ENCODE data around the gene ARHGEF12. TPM values are rescaled to one million over a fixed set of nuclear protein-coding genes. Genes with fewer than 3 reads are reported as not detected.

Gene ARHGEF12
- total and polyA plus RNA-seq, 2 donors (not counting 1 experiment from before 2014, with no cell fraction given), result 2.0 to 21.6 TPM

DNA sequence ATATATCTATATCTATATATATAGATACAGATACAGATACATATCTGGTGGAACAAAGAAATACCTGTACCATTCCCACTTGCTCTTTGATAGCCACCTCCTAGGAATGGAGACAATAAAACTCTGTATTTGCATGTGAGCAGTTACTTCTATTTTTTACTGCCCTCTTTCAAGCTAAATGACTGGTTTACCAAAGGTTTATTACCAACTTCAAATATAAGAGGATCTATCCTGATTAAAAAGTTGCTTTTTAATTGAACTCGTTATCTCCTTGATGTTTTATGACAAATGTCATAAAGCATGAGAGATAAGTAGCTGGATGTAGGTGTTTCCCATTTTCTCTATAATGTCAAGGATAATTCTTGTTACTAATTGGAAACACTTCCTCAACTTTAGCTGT lies 153.6 kb downstream of the ARHGEF12 start:
- Histone ChIP-seq H4K20me1 (ENCODE audit: control insufficient read depth, insufficient read depth, low read length, poor library complexity, severe bottlenecking) (no peaks in the 10 kb centered on the region), H3K27me3 (replicated peaks in 1 of 4; ENCODE audit: control extremely low read depth in 1 of 4, control insufficient read depth in 3 of 4, insufficient read depth in 4 of 4, low read length in 3 of 4) (no peaks in the 10 kb centered on the region), H3K4me1 (ENCODE audit: control insufficient read depth in 2 of 2, insufficient read depth in 2 of 2, low read length in 2 of 2) (no peaks in the 10 kb centered on the region), H2AFZ (ENCODE audit: insufficient read depth, low read depth, low read length, poor library complexity, severe bottlenecking) (no peak overlapping the region), H3K27ac (ENCODE audit: low read length in 2 of 2) (no peak overlapping the region), H3K36me3 (replicated peaks in 1 of 2; ENCODE audit: control extremely low read depth in 1 of 2, control insufficient read depth in 1 of 2, extremely low read depth in 1 of 2, insufficient read depth in 2 of 2, low read length in 1 of 2) (peaks cover 0 to 3% of the 10 kb centered on the region in 2 experiments), H3K79me2 (ENCODE audit: control insufficient read depth, insufficient read depth, low read length) (no peaks in the 10 kb centered on the region), H3K9me3 (ENCODE audit: control extremely low read depth in 1 of 3, control insufficient read depth in 2 of 3, insufficient read depth in 1 of 3, low read length in 2 of 3) (no peaks in the 10 kb centered on the region), H3K4me2 (replicated peaks; ENCODE audit: low read depth, low read length, poor library complexity, severe bottlenecking) (no peak overlapping the region), H3K9ac (ENCODE audit: low read length) (no peak overlapping the region), H3K4me3 (ENCODE audit: control extremely low read depth in 1 of 5, extremely low read depth in 1 of 5, insufficient read depth in 1 of 5, low read depth in 2 of 5, low read length in 4 of 5) (no peak overlapping the region)
- ATAC-seq (ENCODE audit: low read depth) (no peak), DNase-seq (no peak)
- no peak overlapping the region for H3K27ac Mint-ChIP-seq
- intact Hi-C loops (cut with micrococcal nuclease), result no loop called here
- no peaks in the 10 kb centered on the region for H3K4me1 Mint-ChIP-seq
- CTCF ChIA-PET, result interaction anchor here (0.8 kb wide), 1 partner anchor 156 kb away, joined by 4 read pairs; no protein-coding TSS in a partner anchor
- H3K9me3 Mint-ChIP-seq (ENCODE audit: insufficient read depth), result no peaks in the 10 kb centered on the region
- TF ChIP-seq, protein P1, sequence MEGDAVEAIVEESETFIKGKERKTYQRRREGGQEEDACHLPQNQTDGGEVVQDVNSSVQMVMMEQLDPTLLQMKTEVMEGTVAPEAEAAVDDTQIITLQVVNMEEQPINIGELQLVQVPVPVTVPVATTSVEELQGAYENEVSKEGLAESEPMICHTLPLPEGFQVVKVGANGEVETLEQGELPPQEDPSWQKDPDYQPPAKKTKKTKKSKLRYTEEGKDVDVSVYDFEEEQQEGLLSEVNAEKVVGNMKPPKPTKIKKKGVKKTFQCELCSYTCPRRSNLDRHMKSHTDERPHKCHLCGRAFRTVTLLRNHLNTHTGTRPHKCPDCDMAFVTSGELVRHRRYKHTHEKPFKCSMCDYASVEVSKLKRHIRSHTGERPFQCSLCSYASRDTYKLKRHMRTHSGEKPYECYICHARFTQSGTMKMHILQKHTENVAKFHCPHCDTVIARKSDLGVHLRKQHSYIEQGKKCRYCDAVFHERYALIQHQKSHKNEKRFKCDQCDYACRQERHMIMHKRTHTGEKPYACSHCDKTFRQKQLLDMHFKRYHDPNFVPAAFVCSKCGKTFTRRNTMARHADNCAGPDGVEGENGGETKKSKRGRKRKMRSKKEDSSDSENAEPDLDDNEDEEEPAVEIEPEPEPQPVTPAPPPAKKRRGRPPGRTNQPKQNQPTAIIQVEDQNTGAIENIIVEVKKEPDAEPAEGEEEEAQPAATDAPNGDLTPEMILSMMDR (IDR thresholded peaks at IDR 0.05), result no peak
- TF ChIP-seq EZH2 (IDR thresholded peaks at IDR 0.05; ENCODE audit: borderline replicate concordance, insufficient read depth, low read depth, low read length, poor library complexity, severe bottlenecking), result no peak
- POLR2A ChIA-PET, result no interaction called here
- H3K4me3 Mint-ChIP-seq, result no peak overlapping the region
- no CpG with 5 or more reads among the region's 1 CpG for WGBS (ENCODE audit: insufficient coverage)
- H3K27me3 Mint-ChIP-seq, result no peaks in the 10 kb centered on the region

DNA sequence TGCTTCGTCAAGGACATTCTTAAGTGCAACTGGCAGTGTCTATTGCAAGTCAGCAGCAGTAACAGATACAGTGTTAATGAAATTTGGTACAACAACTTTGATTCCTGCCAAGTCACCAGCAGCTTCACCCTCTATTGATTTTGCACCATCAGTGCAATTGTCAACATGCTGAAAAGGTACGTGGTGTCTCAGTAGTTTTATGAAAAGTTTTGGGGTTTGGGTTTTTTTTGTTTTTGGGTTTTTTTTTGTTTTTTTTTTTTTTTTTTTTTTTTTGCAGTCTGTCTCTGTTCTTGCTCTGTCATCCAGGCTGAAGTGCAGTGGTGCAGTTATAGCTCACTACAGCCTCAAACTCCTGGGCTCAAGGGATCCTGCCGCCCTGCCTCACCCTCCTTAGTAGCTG lies 156.3 kb downstream of the ARHGEF12 start:
- intact Hi-C loops (cut with micrococcal nuclease), result no loop called here
- no CpG with 5 or more reads among the region's 3 CpGs for WGBS (ENCODE audit: insufficient coverage)
- Histone ChIP-seq H3K4me1 (ENCODE audit: control insufficient read depth in 2 of 2, insufficient read depth in 2 of 2, low read length in 2 of 2) (no peaks in the 10 kb centered on the region), H3K79me2 (ENCODE audit: control insufficient read depth, insufficient read depth, low read length) (no peaks in the 10 kb centered on the region), H2AFZ (ENCODE audit: insufficient read depth, low read depth, low read length, poor library complexity, severe bottlenecking) (no peak overlapping the region), H3K4me3 (ENCODE audit: control extremely low read depth in 1 of 5, extremely low read depth in 1 of 5, insufficient read depth in 1 of 5, low read depth in 2 of 5, low read length in 4 of 5) (no peak overlapping the region), H3K4me2 (replicated peaks; ENCODE audit: low read depth, low read length, poor library complexity, severe bottlenecking) (no peak overlapping the region), H3K27me3 (replicated peaks in 1 of 4; ENCODE audit: control extremely low read depth in 1 of 4, control insufficient read depth in 3 of 4, insufficient read depth in 4 of 4, low read length in 3 of 4) (no peaks in the 10 kb centered on the region), H3K9ac (ENCODE audit: low read length) (no peak overlapping the region), H4K20me1 (ENCODE audit: control insufficient read depth, insufficient read depth, low read length, poor library complexity, severe bottlenecking) (no peaks in the 10 kb centered on the region), H3K36me3 (replicated peaks in 1 of 2; ENCODE audit: control extremely low read depth in 1 of 2, control insufficient read depth in 1 of 2, extremely low read depth in 1 of 2, insufficient read depth in 2 of 2, low read length in 1 of 2) (no peaks in the 10 kb centered on the region), H3K27ac (ENCODE audit: low read length in 2 of 2) (no peak overlapping the region), H3K9me3 (ENCODE audit: control extremely low read depth in 1 of 3, control insufficient read depth in 2 of 3, insufficient read depth in 1 of 3, low read length in 2 of 3) (no peaks in the 10 kb centered on the region)
- no peak for TF ChIP-seq EZH2 (IDR thresholded peaks at IDR 0.05; ENCODE audit: borderline replicate concordance, insufficient read depth, low read depth, low read length, poor library complexity, severe bottlenecking)
- DNase-seq (no peak), ATAC-seq (ENCODE audit: low read depth) (no peak)
- POLR2A ChIA-PET, result no interaction called here
- H3K4me1 Mint-ChIP-seq, result no peaks in the 10 kb centered on the region
- CTCF ChIA-PET, result no interaction called here
- H3K27ac Mint-ChIP-seq, result no peak overlapping the region
- H3K27me3 Mint-ChIP-seq, result peaks cover 8% of the 10 kb centered on the region
- no peaks in the 10 kb centered on the region for H3K9me3 Mint-ChIP-seq (ENCODE audit: insufficient read depth)
- no peak overlapping the region for H3K4me3 Mint-ChIP-seq
